HG03095 (cell line): Measurements from ENCODE around the gene WNT9A.

Experiments used
- ATAC-seq: cut with Tn5 transposase; IDR thresholded peaks from one replicate; pipeline ENCODE4 v1.9.1; 2021; ENCODE audit warnings: moderate library complexity; ENCODE audit not compliant: unreplicated experiment

The WNT9A gene

DNA sequence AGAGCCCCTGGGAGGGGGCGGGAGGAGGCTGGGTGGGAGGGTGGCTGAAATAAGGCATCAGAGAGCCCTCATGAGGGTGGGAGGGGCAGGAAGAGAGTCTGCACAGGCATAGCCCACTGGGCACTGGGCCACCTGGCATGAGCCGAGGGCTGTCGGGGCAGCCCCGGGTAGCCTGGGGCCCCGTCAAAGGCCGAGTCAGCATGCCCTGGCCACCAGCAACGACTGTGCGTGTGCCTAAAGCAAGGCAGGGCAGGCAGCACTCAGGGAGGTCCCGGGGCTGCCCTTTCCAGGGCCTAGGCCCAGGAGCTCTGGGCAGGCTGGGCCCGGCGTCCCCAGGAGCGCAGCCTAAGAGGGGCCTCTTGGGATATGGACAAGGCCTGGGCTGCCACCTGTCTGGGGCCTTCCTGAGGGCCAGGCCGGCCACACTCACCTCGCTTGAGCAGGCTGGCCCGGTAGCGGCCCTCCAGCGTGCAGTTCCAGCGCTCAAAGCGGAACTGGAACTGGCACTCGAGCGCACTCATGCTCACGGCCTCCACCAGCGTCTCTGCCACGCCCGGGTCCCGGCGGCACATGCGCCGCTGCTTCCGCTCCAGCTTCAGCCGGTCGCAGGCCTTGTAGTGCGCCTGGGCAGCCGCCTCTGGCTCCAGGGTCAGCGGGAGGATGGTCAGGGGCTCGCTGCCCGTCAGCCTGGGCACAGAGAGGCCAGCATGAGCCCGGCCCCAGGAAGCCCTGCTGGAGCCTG lies 22.7 kb downstream of the WNT9A start:
- ATAC-seq = no peak

GRCh38 chr1:227924168-227924832 lies 23.4 kb downstream of the WNT9A start:
- ATAC-seq = no peak

- no peak for ATAC-seq
Observed at GRCh38 chr1:227923353-227924167, 24.2 kb downstream of the WNT9A start.

GRCh38 chr1:227922501-227923352 lies 25.0 kb downstream of the WNT9A start:
- no peak for ATAC-seq

- ATAC-seq = no peak
Observed at GRCh38 chr1:227921461-227922185, 26.1 kb downstream of the WNT9A start.

- no peak for ATAC-seq
Observed at GRCh38 chr1:227920896-227921295, 26.8 kb downstream of the WNT9A start.

DNA sequence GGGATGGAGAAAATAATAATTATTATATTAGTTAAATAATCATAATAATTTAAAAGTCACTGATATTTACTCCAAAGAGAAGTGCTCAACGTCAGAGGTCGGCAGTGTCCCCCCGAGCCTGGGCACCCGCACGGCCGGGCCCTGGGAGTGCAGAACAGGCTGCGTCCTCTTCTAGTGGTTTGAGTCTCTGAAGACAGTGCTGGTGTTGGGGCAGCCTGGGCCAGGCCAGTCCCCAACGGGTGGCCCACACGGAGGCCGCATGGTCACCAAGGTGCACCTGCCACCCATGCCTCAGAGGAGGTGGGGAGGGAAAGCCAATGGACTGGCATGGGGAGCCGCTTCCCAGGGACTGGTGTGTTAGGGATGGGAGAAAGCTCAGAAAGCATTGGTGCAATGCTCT lies 27.3 kb downstream of the WNT9A start:
- ATAC-seq = no peak

- no peak for ATAC-seq
Observed at GRCh38 chr1:227919906-227920305, 27.8 kb downstream of the WNT9A start.

DNA sequence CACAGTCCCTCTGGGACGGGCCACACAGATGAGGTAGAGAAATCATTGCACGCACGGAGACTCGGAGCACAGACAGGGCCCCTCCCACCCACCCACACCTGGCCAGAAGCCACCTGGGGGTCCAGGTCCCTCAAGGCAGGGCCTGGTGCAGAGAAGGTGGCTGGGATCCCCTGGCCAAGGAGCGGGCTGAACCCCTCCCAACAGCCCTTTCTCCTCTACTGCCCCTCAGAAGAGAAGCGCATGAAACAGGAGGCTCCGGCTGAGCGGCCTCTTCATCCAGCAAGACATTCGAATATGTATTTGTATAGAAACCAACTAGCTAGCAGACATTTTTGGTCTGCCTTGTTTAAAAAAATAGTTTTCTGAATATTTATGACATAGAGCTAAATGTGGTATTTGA lies 29.0 kb downstream of the WNT9A start:
- no peak for ATAC-seq

DNA sequence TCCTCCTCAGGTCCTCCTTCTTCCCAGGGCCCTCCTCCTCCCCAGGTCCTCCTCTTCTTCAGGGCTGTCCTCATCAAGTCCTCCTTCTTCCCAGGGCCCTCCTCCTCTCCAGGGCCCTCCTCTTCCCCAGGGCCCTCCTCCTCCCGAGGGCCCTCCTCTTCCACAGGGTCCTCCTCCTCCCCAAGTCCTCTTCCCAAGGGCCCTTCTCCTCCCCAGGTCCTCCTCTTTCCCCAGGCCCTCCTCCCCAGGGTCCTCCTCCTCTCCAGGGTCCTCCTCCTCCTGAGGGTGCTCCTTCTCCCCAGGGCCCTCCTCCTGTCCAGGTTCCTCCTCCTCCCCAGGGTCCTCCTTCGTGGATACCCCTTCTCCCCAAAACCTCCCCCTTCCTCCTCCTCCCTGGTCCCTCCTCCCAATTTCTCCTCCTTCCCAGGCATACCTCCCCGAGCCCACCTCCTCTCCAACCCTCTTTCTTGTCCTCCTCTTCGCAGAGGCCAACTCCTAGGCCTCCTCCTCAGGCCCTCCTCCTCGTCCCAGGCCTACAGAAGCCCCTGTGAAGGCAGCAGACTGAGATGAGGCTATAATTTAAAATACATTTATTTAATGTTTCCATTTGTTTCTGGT lies 29.5 kb downstream of the WNT9A start:
- no peak for ATAC-seq

- ATAC-seq = no peak
Observed at GRCh38 chr1:227917081-227917950, 30.4 kb downstream of the WNT9A start.

DNA sequence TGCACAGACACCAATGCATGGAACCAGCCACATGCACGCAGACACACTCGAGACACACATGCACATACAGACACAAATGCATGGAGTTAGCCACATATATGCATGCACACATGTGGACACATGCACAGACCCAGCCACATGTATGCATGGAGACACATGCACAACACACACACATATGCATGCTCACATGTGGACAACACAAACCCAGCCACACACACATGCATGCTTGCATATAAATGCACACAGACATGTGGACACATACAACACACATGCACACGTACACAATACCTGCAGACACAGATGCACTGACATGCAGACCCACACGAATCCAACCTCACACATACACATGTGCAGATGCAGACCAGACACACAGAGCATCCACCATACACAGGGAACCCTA lies 31.1 kb downstream of the WNT9A start:
- no peak for ATAC-seq

DNA sequence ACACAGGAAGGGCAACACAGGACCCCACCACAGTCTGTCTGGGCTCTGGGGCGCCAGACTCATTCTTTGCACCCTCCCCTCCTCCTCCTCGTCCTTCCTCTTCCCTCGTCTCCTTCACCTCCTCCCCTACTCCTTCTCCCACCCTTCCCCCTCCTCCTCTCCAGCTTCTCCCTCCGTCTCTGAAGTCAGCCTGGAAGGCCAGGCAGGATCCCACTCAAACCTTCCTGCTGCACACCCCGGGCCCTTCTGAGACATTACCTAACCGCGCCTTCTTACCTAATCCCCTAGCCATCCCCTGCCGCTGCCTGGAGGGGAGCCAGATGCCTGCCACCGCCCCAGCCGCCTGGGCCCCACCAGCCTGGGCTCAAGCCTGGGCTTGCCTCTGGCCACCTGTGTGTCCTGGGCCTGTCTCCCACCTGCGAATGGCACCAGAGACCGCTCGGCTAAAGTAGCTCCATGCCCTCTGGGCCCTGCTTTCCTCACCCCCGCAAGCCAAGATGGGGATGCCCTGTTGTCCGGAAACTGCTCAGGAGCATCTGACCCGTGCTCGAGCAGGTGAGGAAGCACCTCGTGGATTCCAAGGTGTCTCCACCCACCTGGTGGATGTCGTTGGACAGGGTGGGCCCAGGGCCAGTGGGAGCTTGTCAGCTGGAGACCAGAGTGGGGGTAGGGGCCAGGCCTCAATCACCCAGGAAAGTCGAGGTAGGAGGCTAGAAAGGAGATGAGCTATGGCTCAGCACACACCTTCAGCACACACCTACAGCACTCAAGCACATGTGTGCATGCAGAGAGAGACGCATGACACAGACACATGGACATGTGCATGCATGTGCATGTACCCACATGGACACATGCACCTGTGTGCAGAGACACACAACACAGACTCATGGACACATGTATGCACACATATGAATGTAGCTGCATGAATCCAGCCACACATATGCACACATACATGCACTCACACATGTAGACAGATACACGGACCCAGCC lies 31.9 kb downstream of the WNT9A start:
- no peak for ATAC-seq

DNA sequence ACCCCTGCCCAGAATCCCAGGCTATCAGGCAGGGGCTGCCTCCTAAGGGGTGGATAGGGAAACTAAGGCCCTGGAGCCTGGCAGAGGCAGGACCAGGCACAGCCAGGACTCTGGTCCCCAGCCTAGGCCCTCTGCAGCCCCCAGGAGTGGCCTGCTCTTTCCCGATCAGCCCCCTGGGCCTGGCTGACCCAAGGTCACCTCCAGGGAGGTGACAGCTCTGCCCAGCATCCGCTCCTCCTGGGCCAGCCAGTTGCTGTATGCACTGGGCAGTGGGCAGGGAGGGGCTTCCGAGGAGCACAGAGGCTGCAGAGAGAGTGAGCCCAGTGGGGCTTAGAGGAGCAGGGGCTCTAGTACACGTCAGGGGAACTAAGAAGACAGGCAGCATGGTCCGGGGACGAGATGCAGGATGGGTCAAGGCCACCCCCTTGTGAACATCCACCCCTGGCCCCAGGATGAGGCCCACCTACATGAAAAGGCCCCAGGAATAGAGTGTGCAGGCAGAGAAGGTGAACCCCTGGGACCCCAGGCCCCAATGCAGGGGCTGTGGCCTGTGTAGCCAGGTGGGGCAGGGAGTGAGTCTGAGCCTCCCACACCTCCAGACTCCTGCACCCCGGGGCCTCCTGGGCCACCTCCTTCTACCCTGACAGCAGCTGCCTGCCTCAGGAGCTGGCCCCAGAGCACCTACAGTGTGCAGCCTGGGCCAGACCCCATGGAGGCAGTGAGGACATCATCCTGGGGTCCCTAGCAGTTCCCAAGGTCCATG lies 32.8 kb downstream of the WNT9A start:
- ATAC-seq = no peak

DNA sequence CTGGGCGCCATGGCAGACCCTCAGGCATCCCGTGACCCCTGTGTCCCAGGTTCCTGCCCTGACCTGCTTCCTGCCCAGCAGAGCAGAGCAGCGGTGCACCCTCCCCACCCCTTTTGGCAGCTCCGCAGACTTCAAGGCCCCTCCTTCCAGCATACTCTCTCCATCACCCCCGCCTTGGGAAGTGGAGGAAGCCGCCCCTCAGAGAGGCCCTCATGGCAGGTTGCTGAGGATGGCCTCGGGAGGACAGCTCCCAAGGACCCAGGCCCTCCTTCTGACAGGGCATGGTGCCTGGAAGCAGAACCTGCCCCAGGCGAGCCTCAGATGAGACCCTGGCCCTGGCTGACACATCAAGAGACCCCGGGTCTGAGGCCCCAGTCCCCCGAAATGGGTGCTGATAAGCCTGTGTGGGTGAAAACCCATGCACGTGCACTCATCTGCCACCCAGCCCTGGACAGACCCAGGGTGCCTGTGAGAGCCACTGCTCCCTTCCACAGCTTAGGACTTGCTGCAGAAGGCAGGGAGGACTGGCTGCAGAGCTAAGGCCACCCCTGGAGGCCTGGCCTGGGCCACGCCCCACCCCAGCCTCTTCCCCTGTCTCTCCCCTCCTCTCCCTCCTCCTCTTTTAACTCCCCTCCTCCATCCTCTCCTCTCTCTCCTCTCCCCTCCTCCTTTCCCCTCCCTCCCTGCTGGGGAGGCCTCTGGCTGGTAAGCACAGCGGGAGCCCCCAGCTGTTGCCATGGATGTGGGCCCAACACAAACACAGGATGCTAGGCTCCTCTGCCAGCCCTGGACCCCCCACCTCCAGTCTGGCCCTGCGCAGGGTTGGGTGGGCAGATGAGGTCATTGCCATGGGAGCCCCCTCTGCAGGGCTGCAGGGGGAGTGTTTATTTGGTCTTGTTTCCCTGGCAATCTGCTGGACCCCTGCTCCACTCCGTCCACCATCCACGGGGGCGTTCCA lies 33.7 kb downstream of the WNT9A start:
- no peak for ATAC-seq

DNA sequence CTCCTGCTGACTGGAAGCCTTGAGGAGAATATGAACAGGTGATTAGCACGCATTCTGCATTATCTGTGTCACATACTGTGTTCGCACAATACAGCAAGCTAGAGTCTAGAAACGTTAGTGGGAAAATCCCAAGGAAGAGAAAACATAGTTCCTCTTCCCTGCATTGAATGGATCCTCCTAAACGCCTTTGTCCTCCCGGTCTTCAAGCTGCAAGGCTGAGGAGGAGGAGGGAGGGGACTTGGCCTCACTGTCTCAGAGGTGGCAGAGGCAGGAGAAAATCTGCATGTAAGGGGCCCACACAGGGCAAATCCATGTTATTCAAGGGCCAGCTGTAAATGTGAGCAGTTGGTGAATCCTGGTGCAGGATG lies 34.4 kb downstream of the WNT9A start:
- ATAC-seq = no peak
